ENCODE measurements around the gene DYNLRB2. TPM values are rescaled to one million over a fixed set of nuclear protein-coding genes. Genes with fewer than 3 reads are reported as not detected.

The DYNLRB2 gene
- total RNA-seq, result not detected

DNA sequence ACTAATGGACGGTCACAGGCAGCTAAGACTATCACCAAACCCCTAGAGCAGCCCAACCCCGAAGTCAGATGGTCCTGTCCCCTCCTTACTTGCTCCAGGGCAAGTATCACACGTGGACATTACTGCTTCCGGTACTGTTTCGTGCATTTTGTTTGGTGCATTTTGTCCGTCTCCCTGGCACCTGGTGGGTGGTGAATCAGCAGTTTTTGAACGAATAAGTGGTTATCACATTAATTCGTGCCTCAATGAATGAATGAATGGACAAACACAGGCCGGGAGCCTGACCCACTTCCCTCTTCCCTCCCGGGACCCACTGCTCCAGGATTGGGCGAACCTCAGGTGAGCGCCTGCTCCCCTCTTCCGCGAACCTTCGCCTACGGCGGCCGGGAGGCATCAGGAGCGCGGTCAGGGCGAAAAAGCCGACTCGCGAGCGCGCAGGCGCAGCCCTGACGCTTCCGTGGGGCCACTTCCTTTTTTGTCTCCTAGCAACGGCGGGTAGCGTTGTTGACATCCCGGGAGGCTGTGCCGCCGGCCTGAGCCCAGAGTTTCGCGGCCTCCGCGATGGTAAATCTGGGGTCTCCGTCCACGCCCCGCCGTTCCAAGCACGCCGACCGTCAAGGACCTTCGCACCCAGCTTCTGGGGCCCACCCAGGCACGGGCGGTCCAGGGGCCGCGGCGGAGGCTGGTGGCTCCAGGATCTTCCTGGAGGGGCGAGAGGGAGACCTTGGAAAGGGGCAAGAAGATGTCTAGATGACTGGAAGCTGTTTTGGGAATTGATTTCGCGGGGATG, at the start of gene DYNLRB2:
Gene DYNLRB2, plus strand, starts transcription at position 478 of the 790 bp plus-strand sequence. Its CDS starts 84 bp downstream, at position 562.
- Mint-ChIP-seq H3K9me3 (ENCODE audit: insufficient read depth) (peaks cover 5% of the 10 kb centered on the region), H3K27ac (peak within 1 kb of the TSS; percentile 96), H3K4me3 (peak within 1 kb of the TSS; percentile 92), H3K27me3 (ENCODE audit: low read depth) (peaks cover 7% of the 10 kb centered on the region), H3K36me3 (ENCODE audit: low read depth) (peaks cover 10% of the 10 kb centered on the region), H3K4me1 (ENCODE audit: low read depth) (peaks cover 18% of the 10 kb centered on the region)
- POLR2A ChIA-PET, result no interaction called here
- ATAC-seq, result peak; percentile 96
- CTCF ChIA-PET, result interaction anchor here (1.0 kb wide), 1 partner anchor 39 kb away, joined by 3 read pairs; no protein-coding TSS in a partner anchor
- peak; percentile 94 for DNase-seq

DNA sequence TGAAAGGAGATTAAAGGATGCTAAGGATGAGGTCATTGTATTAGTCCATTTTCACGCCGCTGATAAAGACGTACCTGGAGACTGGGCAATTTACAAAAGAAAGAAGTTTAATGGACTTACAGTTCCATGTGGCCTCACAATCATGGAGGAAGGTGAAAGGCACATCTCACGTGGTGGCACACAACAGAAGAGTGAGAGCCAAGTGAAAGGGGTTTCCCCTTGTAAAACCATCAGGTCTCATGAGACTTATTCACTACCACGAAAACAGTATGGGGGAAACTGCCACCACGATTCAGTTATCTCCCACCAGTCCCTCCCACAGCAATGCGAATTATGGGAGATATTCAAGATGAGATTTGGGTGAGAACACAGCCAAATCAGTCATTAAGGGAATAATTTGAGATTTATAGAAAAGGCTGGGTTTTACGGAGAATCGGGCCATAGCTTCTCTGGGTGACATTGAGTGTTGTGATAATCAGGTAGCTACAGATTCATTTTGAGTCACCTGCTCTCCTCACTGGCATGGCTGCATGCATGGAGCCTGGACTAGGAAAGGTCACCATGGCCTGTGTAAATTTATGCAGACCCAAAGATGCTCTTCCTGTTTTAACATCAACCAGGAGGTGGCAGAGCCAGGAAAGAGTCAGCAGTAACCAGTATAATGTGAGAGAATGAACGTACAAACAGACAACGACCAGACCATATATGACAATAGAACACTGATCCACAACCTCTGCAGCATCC, 40.5 kb upstream of the DYNLRB2 start:
- Mint-ChIP-seq H3K27ac (no peak overlapping the region), H3K4me1 (ENCODE audit: low read depth) (no peaks in the 10 kb centered on the region), H3K4me3 (no peak overlapping the region), H3K27me3 (ENCODE audit: low read depth) (peaks cover 5% of the 10 kb centered on the region), H3K36me3 (ENCODE audit: low read depth) (no peaks in the 10 kb centered on the region), H3K9me3 (ENCODE audit: insufficient read depth) (peaks cover 8% of the 10 kb centered on the region)
- no peak for ATAC-seq
- POLR2A ChIA-PET, result no interaction called here
- no peak for DNase-seq
- CTCF ChIA-PET, result interaction anchor here (0.7 to 1.4 kb wide), 2 partner anchors 27 to 325 kb away, joined by 3 to 5 read pairs; no protein-coding TSS in a partner anchor

DNA sequence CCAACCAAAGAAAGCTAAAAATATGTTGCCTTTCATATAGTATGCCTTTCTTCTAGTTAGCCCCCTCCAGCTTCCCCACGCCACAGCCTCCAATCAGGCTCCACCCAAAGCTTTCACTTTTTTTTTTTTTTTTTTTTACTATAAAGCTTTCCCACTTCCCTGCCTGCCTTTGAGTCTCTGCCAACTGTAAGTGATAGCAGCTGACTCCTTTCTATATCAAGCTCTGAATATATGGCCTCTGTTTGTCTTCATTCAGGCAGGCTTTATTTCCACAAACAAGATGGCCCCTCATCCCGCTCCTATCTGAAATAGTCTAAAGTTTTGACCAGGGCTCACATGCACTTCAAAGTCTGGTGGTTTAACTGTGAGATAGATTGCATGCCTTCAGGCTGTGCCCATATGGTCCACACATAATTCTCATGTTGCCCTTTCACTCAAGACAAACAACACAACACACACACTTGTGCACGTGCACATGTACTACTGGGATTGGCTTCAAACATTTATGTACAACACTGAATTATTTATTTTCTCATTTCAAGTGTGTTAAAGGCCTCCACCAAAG, 39.8 kb upstream of the DYNLRB2 start:
- ChIA-PET CTCF (interaction anchor here (0.7 to 1.4 kb wide), 2 partner anchors 26 to 324 kb away, joined by 3 to 5 read pairs; no protein-coding TSS in a partner anchor), POLR2A (interaction anchor here (0.6 kb wide), 1 partner anchor 327 kb away, joined by 3 read pairs; no protein-coding TSS in a partner anchor)
- DNase-seq (no peak), ATAC-seq (no peak)
- H3K27ac Mint-ChIP-seq, result no peak overlapping the region
- H3K36me3 Mint-ChIP-seq (ENCODE audit: low read depth), result no peaks in the 10 kb centered on the region
- H3K27me3 Mint-ChIP-seq (ENCODE audit: low read depth), result peaks cover 7% of the 10 kb centered on the region
- peaks cover 8% of the 10 kb centered on the region for H3K9me3 Mint-ChIP-seq (ENCODE audit: insufficient read depth)
- no peaks in the 10 kb centered on the region for H3K4me1 Mint-ChIP-seq (ENCODE audit: low read depth)
- H3K4me3 Mint-ChIP-seq, result no peak overlapping the region

DNA sequence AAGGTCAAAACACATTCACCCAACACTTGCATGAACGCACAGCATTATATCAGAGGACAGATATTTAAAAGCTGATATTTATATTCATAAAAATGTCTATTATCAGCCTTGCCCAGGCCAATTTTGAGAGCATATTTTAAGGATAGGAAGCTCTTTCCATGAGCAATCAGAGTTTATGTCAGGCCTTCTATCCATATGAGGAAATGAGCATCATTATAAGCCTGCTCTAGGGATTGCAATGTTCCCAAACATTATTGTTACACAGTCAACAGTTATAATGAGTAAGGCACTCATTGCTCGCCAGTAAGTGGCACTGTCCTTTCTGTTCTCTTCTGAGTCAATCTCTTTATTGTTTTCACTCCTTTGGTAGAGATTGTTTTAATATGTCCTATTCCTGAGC, 37.7 kb upstream of the DYNLRB2 start:
- H3K36me3 Mint-ChIP-seq (ENCODE audit: low read depth), result no peaks in the 10 kb centered on the region
- ChIA-PET CTCF (no interaction called here), POLR2A (no interaction called here)
- H3K9me3 Mint-ChIP-seq (ENCODE audit: insufficient read depth), result peaks cover 8% of the 10 kb centered on the region
- H3K4me1 Mint-ChIP-seq (ENCODE audit: low read depth), result no peaks in the 10 kb centered on the region
- ATAC-seq (no peak), DNase-seq (no peak)
- no peak overlapping the region for H3K4me3 Mint-ChIP-seq
- no peak overlapping the region for H3K27ac Mint-ChIP-seq
- peaks cover 2% of the 10 kb centered on the region for H3K27me3 Mint-ChIP-seq (ENCODE audit: low read depth)

DNA sequence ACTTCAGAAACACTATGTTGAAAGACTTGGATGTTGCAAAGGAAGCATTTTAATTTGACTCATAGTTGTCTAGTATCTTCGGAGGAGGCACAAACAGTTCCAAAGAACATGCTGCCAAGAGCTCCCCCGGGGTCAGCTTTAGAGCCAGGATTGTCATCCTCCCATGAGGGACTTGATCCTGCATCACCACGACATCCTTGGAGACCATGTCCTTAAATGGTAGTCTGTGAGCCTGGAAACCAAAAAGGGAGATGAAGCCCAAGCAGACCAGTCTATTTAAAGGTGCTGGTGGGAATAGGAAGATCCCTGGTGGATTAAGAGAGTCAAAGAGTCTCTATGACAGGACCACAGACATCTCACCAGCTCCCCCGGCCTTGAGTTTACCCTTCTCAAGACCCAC, 33.3 kb upstream of the DYNLRB2 start:
- CTCF ChIA-PET, result no interaction called here
- DNase-seq (no peak), ATAC-seq (no peak)
- H3K4me3 Mint-ChIP-seq, result no peak overlapping the region
- H3K9me3 Mint-ChIP-seq (ENCODE audit: insufficient read depth), result peaks cover 4% of the 10 kb centered on the region
- H3K4me1 Mint-ChIP-seq (ENCODE audit: low read depth), result no peaks in the 10 kb centered on the region
- no peaks in the 10 kb centered on the region for H3K36me3 Mint-ChIP-seq (ENCODE audit: low read depth)
- no peak overlapping the region for H3K27ac Mint-ChIP-seq
- POLR2A ChIA-PET, result no interaction called here
- H3K27me3 Mint-ChIP-seq (ENCODE audit: low read depth), result peaks cover 15% of the 10 kb centered on the region

DNA sequence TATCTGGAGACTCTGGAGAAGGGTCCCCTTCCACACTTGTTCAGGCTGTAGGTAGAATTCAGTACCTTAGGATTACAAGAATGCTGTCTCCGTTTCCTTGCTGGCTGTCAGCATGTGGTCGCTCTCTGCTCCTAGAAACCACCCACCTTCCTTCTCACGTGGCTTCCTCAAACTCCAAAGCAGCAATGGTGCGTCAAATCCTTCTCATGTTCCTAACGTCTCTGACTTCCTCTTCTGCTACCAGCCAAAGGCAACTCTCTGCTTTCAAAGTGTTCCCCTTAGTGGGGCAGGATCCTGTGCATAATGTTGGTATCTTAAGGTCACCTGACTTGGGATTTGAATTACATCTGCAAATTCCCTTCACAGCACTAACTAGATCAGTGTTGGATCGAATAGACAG, 30.9 kb upstream of the DYNLRB2 start:
- ATAC-seq (no peak), DNase-seq (no peak)
- CTCF ChIA-PET, result interaction anchor here (1.1 kb wide), 1 partner anchor 16 kb away, joined by 5 read pairs; no protein-coding TSS in a partner anchor
- Mint-ChIP-seq H3K9me3 (ENCODE audit: insufficient read depth) (no peaks in the 10 kb centered on the region), H3K4me1 (ENCODE audit: low read depth) (no peaks in the 10 kb centered on the region), H3K27me3 (ENCODE audit: low read depth) (peaks cover 30% of the 10 kb centered on the region), H3K36me3 (ENCODE audit: low read depth) (no peaks in the 10 kb centered on the region), H3K27ac (no peak overlapping the region), H3K4me3 (no peak overlapping the region)
- POLR2A ChIA-PET, result no interaction called here

DNA sequence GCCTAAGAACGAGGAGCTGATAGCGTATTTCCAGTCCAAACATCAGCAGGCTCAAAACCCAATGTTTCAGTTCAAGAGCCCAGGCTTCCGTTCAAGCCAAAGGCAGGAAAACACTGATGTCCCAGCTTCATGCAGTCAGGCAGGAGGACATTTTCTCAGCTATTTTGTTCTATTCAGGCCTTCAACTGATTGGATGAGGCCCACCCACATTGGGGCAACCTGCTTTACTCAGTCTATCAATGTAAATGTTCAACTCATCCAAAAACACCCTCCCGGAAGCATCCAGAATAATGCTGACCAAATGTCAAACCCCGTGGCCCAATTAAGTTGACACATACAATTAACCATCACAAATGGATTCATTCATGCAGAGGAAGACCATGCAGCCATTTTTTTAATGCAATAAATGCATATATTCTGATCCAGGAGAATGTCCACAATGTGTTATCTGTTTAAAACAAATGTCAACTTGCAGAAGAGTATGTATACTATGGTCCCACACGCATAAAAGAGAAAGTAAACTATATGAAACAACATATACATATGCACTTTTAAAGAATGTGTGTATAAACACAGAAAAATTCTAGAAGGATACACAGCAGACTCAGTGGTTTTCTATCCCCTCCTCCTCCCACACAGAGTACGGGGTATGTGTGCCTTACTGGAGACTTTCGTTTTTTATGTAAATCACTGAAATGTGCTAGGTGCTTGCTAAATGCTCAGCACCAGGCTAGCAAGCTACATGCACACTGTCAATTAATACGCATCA, 28.8 kb upstream of the DYNLRB2 start:
- no peak overlapping the region for H3K27ac Mint-ChIP-seq
- ChIA-PET CTCF (no interaction called here), POLR2A (no interaction called here)
- peaks cover 30% of the 10 kb centered on the region for H3K27me3 Mint-ChIP-seq (ENCODE audit: low read depth)
- ATAC-seq, result no peak
- no peaks in the 10 kb centered on the region for H3K4me1 Mint-ChIP-seq (ENCODE audit: low read depth)
- no peaks in the 10 kb centered on the region for H3K9me3 Mint-ChIP-seq (ENCODE audit: insufficient read depth)
- H3K36me3 Mint-ChIP-seq (ENCODE audit: low read depth), result no peaks in the 10 kb centered on the region
- no peak overlapping the region for H3K4me3 Mint-ChIP-seq
- DNase-seq, result no peak

DNA sequence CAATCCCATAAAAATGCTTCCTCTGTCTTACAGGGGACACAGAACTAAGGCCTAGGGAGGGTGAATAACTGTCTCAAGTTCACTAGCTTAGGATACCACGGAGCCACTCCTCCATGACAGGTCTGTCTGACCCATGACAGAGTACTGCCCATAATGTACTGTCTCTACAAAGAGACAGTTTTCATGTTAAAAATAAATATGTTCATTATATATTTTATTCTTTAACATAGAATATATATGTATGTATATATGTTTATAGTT, 28.3 kb upstream of the DYNLRB2 start:
- H3K4me1 Mint-ChIP-seq (ENCODE audit: low read depth), result no peaks in the 10 kb centered on the region
- no peaks in the 10 kb centered on the region for H3K9me3 Mint-ChIP-seq (ENCODE audit: insufficient read depth)
- no peak overlapping the region for H3K27ac Mint-ChIP-seq
- no peaks in the 10 kb centered on the region for H3K36me3 Mint-ChIP-seq (ENCODE audit: low read depth)
- no peak overlapping the region for H3K4me3 Mint-ChIP-seq
- DNase-seq (no peak), ATAC-seq (no peak)
- POLR2A ChIA-PET, result no interaction called here
- H3K27me3 Mint-ChIP-seq (ENCODE audit: low read depth), result peaks cover 30% of the 10 kb centered on the region
- CTCF ChIA-PET, result no interaction called here

DNA sequence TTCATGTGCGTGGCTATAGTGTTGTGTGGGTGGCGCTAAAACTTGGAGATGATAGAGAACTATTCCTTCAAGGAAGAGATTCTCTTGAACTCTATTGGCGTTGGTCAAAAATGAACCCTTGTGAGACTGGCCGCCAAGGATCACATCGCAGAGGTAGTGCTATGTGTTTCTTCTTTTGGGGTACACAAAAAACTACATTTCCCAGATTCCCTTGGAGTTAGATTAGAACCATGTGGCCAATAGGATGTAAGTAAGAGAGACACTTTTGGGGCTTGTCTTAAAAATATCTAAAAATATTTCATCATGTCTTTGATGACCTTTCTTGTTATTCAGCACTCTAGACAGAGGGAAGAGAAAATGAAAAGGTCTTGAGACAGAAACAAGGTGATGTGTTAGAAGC, 25.4 kb upstream of the DYNLRB2 start:
- Mint-ChIP-seq H3K36me3 (ENCODE audit: low read depth) (no peaks in the 10 kb centered on the region), H3K27ac (no peak overlapping the region), H3K4me1 (ENCODE audit: low read depth) (peaks cover 16% of the 10 kb centered on the region), H3K27me3 (ENCODE audit: low read depth) (peaks cover 19% of the 10 kb centered on the region), H3K4me3 (no peak overlapping the region), H3K9me3 (ENCODE audit: insufficient read depth) (no peaks in the 10 kb centered on the region)
- DNase-seq (no peak), ATAC-seq (no peak)
- CTCF ChIA-PET, result interaction anchor here (1.4 kb wide), 1 partner anchor 12 kb away, joined by 8 read pairs; no protein-coding TSS in a partner anchor
- POLR2A ChIA-PET, result no interaction called here

DNA sequence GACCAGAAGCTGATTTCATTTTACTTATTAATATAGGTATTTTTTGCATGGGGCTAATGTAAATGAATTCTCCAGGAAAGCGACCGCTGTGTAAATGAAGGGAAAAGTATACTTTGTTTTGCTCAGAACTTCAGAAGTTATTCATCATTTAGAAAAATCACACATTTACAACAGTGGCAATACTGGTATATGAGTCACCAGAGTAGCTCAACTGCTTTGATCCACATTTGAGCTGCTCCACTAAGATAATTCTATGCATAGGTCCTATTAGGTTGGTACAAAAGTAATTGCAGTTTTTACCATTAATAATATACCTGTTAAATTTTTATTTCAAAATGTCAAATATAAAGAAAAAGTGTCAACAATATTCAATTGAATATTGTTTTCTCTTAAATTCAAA, 22.9 kb upstream of the DYNLRB2 start:
- ChIA-PET POLR2A (no interaction called here), CTCF (interaction anchor here (1.1 to 2.0 kb wide), 3 partner anchors 9 to 308 kb away, joined by 3 to 13 read pairs (median 4); no protein-coding TSS in a partner anchor)
- Mint-ChIP-seq H3K27ac (no peak overlapping the region), H3K4me3 (no peak overlapping the region), H3K27me3 (ENCODE audit: low read depth) (peaks cover 25% of the 10 kb centered on the region), H3K4me1 (ENCODE audit: low read depth) (peaks cover 16% of the 10 kb centered on the region), H3K9me3 (ENCODE audit: insufficient read depth) (no peaks in the 10 kb centered on the region), H3K36me3 (ENCODE audit: low read depth) (no peaks in the 10 kb centered on the region)
- ATAC-seq (no peak), DNase-seq (no peak)

DNA sequence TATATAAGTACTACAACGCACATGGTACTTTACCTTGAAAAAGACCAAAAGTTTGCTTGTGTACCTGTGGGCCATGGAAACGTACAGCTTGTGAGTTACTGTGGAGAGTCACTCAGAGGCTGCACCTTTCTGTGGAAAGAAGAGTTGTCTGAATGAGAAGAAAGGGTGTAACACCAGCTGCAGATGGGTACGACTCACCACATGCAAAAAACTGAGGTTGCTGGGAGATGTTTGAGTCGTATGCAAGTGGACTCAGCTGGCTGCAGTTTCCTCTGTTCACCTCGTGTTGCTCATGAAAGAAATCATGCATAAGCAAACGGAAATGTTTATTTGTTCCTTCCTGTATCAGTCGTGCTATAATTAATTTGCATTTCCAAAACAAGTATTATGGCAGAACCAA, 22.4 kb upstream of the DYNLRB2 start:
- DNase-seq, result peak; percentile 40
- Mint-ChIP-seq H3K4me1 (ENCODE audit: low read depth) (peaks cover 16% of the 10 kb centered on the region), H3K27me3 (ENCODE audit: low read depth) (peaks cover 22% of the 10 kb centered on the region), H3K27ac (no peak overlapping the region), H3K9me3 (ENCODE audit: insufficient read depth) (no peaks in the 10 kb centered on the region), H3K4me3 (no peak overlapping the region), H3K36me3 (ENCODE audit: low read depth) (no peaks in the 10 kb centered on the region)
- ChIA-PET CTCF (interaction anchor here (1.1 to 2.0 kb wide), 3 partner anchors 8 to 307 kb away, joined by 3 to 13 read pairs (median 4); no protein-coding TSS in a partner anchor), POLR2A (no interaction called here)
- peak; percentile 74 for ATAC-seq

Data from activated CD8-positive, alpha-beta T cell treated with anti-CD3 and anti-CD28 coated beads, Interleukin-2, amount 10 ng/mL, durations not matched to agents 7 days and 5 days (primary cell).